Stomach (tissue), 9 donors: ENCODE results near the gene TBCE. TPM values are rescaled to one million over a fixed set of nuclear protein-coding genes. Genes with fewer than 3 reads are reported as not detected.
A peak's percentile ranks its signal among the peaks of the same experiment; 100 is the strongest.
"Not testable (repeated sequence)": the region's sequence is repeated elsewhere in the genome, so short reads cannot be mapped to it uniquely, and the experiment has no call there.

Source experiments
- DNase-seq, 2 donors: peaks; one replicate each; pipeline versions ENCODE4 v3.0.0 to v3.0.0-alpha.2; 2013 to 2019
- H3K27ac ChIP-seq, 5 donors: fragments of 200-600 bp in 4 of 5; sonication (generic) in 4 of 5; one replicate each; pipeline ENCODE4 v1.5.1; 2013 to 2019; ENCODE audit warnings: mild to moderate bottlenecking in 1 of 5, moderate library complexity in 1 of 5
- H3K27me3 ChIP-seq, 3 donors: fragments of 200-600 bp; sonication (generic); one replicate each; pipeline ENCODE4 v1.5.1; 2017 to 2019; ENCODE audit warnings: mixed run types in 1 of 3
- H3K36me3 ChIP-seq, 4 donors: fragments of 200-600 bp; sonication (generic); 1 replicate in 3 of 4; 2 replicates in 1 of 4; pipeline ENCODE4 v1.5.1; 2016 to 2019
- H3K4me1 ChIP-seq, 4 donors: fragments of 200-600 bp; sonication (generic); one replicate each; pipeline ENCODE4 v1.5.1; 2016 to 2019
- H3K4me3 ChIP-seq, 4 donors: fragments of 200-600 bp; sonication (generic) in 3 of 4; one replicate each; pipeline ENCODE4 v1.5.1; 2016 to 2019; ENCODE audit warnings: mild to moderate bottlenecking in 1 of 4
- H3K9me3 ChIP-seq, 4 donors: fragments of 200-600 bp; sonication (generic); one replicate each; pipeline ENCODE4 v1.5.1; 2016 to 2019
- CTCF ChIP-seq, 7 experiments: fragments of 450-650 bp in 4 of 7; fragments of 200-600 bp in 3 of 7; sonication (generic) in 3 of 7; IDR thresholded peaks; one replicate each; pipeline ENCODE4 v1.5.1; 2016 to 2019; ENCODE audit warnings: antibody characterized with exemption in 7 of 7, control low read depth in 2 of 7, mild to moderate bottlenecking in 1 of 7
- EP300 ChIP-seq: sonication (generic); formaldehyde crosslinking; IDR thresholded peaks from one replicate; pipeline ENCODE4 v1.6.1; 2017; ENCODE audit warnings: antibody characterized with exemption
- POLR2A ChIP-seq, 4 donors: fragments of 450-650 bp; IDR thresholded peaks; one replicate each; pipeline ENCODE4 v1.6.1; 2016; ENCODE audit warnings: antibody characterized with exemption in 4 of 4, control low read depth in 2 of 4, mild to moderate bottlenecking in 1 of 4, moderate library complexity in 1 of 4
- POLR2AphosphoS5 ChIP-seq, 3 donors: sonication (generic); formaldehyde crosslinking; IDR thresholded peaks; one replicate each; pipeline ENCODE4 v1.6.1; 2016; ENCODE audit warnings: antibody characterized with exemption in 3 of 3
- WGBS, 5 donors: extraction: QIAGEN DNeasy Blood & Tissue Kit in 3 of 5; methylation state at CpG; one replicate each; pipeline versions ENCODE4 v1.1.5 to v1.1.7; 2013 to 2018; 5-methylcytosine and 5-hydroxymethylcytosine counted together
- intact Hi-C: fragments of 100-400 bp; cut with DNase I; formaldehyde crosslinking; loops from one replicate; pipeline ENCODE4 v1.15.1; 2023; ENCODE audit warnings: low total_unique reads
- polyA plus RNA-seq, 3 donors: library from polyadenylated mRNA; stranded (reverse); fragments of 200-250 nt; gene quantifications; one replicate each; pipeline ENCODE4 v1.2.3, GENCODE V29; 2013
- total RNA-seq, 5 donors: library from RNA; depleted of rRNA; stranded (reverse); fragments of >200 nt; gene quantifications; one replicate each; pipeline versions ENCODE4 v1.1.0 to v1.2.3, GENCODE V29; 2014 to 2016
- donor health status: healthy with polysubstance abuse.
- donor health status: Bipolar disorder and iron deficiency.
- donor health status: healthy.

TBCE gene
- total and polyA plus RNA-seq, 8 donors, result 7.1 to 43.7 (median 23.8) TPM

- Histone ChIP-seq H3K4me3 (no peak overlapping the region), H3K4me1 (no peaks in the 10 kb centered on the region), H3K27ac (no peak overlapping the region), H3K27me3 (no peaks in the 10 kb centered on the region), H3K9me3 (no peaks in the 10 kb centered on the region), H3K36me3 (peaks cover 3 to 66% (median 49%) of the 10 kb centered on the region in 4 donors)
- 92 to 97% (median 95%) methylated on average over 3 of the region's 3 CpGs for WGBS, 5 donors
- intact Hi-C loops, result no loop called here
- no peak for DNase-seq
- TF ChIP-seq EP300 (no peak), POLR2A (IDR thresholded peaks at IDR 0.05) (no peak), POLR2AphosphoS5 (IDR thresholded peaks at IDR 0.05) (no peak), CTCF (IDR thresholded peaks at IDR 0.05) (no peak)
Measured at GRCh38 chr1:235465066-235465465, 97.8 kb downstream of the TBCE start.

DNA sequence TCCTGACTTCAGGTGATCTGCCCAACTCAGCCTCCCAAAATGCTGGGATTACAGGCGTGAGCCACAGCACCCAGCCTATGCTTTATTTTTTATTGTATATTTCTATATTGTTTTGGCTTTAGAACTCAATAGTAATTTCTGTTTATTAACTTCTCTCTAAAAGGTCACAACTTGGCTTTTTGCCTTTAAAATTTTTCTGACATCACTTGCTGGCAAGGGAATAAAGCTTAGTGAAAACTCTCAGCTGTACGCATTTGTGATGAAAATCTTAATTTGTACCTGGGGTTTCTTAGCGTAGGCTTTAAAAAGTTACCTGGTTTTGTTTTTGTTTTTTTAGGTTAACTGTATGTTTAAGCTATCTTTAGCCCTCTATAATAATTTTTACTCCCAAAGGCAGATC, 100.8 kb downstream of the TBCE start:
- peak in 1 of 2 donors; percentile 20 for DNase-seq
- 72 to 80% (median 79%) methylated on average over 3 of the region's 3 CpGs for WGBS, 5 donors

GRCh38 chr1:235468970-235469369, 101.7 kb downstream of the TBCE start:
- no peak for DNase-seq
- Histone ChIP-seq H3K36me3 (peaks cover 7 to 81% (median 62%) of the 10 kb centered on the region in 4 donors), H3K27ac (no peak overlapping the region), H3K4me1 (no peaks in the 10 kb centered on the region), H3K4me3 (no peak overlapping the region), H3K9me3 (no peaks in the 10 kb centered on the region), H3K27me3 (no peaks in the 10 kb centered on the region)
- TF ChIP-seq CTCF (IDR thresholded peaks at IDR 0.05), result no peak
- no peak for TF ChIP-seq POLR2A (IDR thresholded peaks at IDR 0.05)
- TF ChIP-seq EP300, result no peak
- no peak for TF ChIP-seq POLR2AphosphoS5 (IDR thresholded peaks at IDR 0.05)
- intact Hi-C loops, result no loop called here
- 74 to 87% (median 79%) methylated on average over 4 of the region's 4 CpGs for WGBS, 5 donors

More for the DNA sequence above, 100.8 kb downstream of the TBCE start:
- Histone ChIP-seq H3K27me3 (no peaks in the 10 kb centered on the region), H3K27ac (no peak overlapping the region), H3K9me3 (no peaks in the 10 kb centered on the region), H3K4me3 (no peak overlapping the region), H3K4me1 (no peaks in the 10 kb centered on the region), H3K36me3 (peaks cover 7 to 80% (median 65%) of the 10 kb centered on the region in 4 donors)
- intact Hi-C loops, result no loop called here
- TF ChIP-seq POLR2AphosphoS5 (IDR thresholded peaks at IDR 0.05), result no peak
- no peak for TF ChIP-seq EP300
- TF ChIP-seq POLR2A (IDR thresholded peaks at IDR 0.05), result no peak
- no peak for TF ChIP-seq CTCF (IDR thresholded peaks at IDR 0.05)

- H3K4me3 ChIP-seq, H3K9me3 ChIP-seq, H3K4me1 ChIP-seq, H3K27me3 ChIP-seq, H3K27ac ChIP-seq, intact Hi-C loops, DNase-seq: not testable (repeated sequence)
- peaks cover 4 to 71% (median 53%) of the 10 kb centered on the region in 4 donors for H3K36me3 ChIP-seq
- WGBS, 5 donors, result 96 to 100% (median 97%) methylated on average over 2 of the region's 2 CpGs
Measured at GRCh38 chr1:235469897-235470296, 102.7 kb downstream of the TBCE start.

GRCh38 chr1:235470741-235471439, 103.7 kb downstream of the TBCE start:
- 78 to 87% (median 85%) methylated on average over 6 of the region's 6 CpGs for WGBS, 5 donors
- Histone ChIP-seq H3K27ac (no peak overlapping the region), H3K27me3 (no peaks in the 10 kb centered on the region), H3K9me3 (no peaks in the 10 kb centered on the region), H3K4me3 (no peak overlapping the region), H3K4me1 (no peaks in the 10 kb centered on the region), H3K36me3 (peaks cover 10 to 68% (median 53%) of the 10 kb centered on the region in 4 donors)
- no peak for TF ChIP-seq POLR2AphosphoS5 (IDR thresholded peaks at IDR 0.05)
- TF ChIP-seq EP300, result no peak
- no peak for TF ChIP-seq POLR2A (IDR thresholded peaks at IDR 0.05)
- no peak for TF ChIP-seq CTCF (IDR thresholded peaks at IDR 0.05)
- intact Hi-C loops, result no loop called here
- DNase-seq, result no peak
